Measurements from ENCODE around the gene TRIM25.

TRIM25 gene

DNA sequence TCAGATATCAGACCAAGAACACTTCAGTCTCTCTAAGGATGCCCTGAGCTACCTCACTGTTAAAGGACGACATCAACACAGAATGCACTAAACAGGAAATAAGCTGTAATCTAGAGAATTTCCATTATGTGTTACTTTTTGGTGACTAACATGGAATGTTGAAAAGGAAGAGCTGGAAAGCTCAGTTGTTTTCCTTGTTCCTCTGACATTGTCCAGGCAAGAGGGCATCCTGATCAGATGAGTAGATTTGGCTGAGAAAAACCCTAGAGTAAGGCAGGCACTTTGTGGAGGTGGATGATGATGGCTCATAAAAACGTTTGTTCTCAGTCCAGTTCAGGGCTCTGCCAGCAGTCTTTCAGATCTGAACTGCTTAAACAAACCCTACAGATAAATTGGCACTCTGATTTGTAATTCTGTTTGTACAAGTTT lies 45.9 kb downstream of the TRIM25 start:
- no peak for DNase-seq (ENCODE audit: low spot score)

DNA sequence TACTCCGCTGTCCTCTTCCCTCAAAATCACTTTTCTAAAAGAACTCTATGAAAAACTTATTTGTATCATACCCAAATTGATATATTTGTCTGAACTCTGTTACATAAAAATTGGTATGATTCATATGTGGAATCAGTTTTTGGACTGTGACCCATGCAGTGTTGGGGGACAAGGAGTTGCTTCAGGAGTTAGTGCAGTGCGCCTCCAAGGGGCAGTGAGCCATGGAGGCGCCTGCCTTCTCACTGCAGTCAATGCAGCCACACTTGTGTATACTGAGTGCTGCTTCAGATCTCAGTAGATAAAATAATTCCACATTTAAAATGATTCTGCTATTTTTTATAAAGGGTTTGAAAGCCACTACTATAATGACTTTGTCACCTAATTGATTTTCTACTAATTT lies 47.4 kb downstream of the TRIM25 start:
- no peak for DNase-seq (ENCODE audit: low spot score)

DNA sequence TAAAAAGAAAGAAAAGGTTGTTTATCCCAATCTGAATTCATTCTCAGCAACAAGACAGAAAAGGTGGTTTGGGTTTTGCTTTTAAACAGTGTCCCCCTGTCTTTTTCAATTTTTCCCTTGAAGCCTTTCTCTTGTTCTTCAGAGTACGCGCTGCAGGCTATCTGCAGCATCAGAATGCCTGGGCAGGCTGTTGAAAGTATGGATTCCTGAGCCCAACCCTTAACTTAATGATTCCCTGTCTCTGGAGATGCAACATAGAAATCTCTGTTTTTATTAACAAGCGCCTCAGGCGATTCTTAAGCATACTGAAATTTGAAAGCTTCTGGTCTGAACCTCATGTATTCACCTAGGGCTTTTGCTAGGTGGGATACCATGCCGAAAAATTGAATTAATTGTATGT lies 47.8 kb downstream of the TRIM25 start:
- no peak for DNase-seq (ENCODE audit: low spot score)

DNA sequence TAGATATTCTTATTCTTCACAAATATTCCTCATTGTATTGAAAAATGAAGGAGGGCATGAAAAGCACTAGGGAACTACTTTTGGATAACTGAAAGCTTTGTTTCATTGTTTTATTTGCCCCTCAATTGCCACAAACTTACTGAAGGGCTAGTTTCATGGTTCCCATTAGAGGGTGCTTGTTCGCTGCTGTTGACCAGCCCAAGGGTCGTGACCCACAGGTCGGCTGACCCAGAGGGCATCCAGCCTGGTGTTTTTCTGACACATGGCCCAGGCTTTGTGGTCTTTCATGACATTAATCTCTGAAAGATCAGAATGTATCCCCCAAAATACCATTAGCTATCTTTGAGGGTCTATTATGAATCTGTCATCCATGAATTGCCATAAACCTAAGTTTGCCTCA lies 49.9 kb downstream of the TRIM25 start:
- no peak for DNase-seq (ENCODE audit: low spot score)

DNA sequence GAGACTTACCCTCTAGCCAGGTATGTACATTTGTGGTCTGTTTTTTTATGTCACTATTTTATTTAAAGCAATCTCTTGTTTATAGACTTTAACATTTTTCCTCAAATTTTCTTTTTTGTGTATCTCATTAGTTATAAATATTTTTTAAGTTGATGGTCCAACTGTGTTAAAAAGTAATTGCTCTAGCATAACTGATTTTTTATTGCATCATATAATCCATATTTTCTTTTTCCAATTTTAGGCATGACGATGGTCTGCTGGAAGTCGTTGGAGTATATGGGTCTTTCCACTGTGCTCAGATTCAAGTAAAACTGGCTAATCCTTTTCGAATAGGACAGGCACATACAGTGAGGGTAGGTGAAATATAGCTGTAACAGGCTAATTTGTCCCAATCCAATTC lies 52.0 kb downstream of the TRIM25 start:
- DNase-seq (ENCODE audit: low spot score): no peak

DNA sequence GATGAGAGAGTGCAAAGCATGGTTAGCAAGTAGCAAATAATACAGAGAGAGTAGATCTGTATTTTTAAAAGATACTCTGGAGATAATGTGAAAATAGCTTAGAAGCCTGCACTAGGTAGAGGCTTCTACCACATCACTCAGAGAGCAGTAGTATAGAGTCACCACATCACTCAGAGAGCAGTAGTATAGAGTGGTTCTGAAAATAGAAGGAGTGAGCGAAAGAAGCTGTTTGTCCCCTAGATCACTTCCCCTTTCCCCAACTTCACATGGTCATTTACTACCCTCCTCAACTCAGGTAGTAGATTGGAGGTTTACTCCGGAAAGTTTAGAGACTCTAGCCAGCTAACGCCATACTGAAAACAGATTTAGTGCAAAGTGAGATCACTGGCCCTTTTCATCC lies 62.8 kb downstream of the TRIM25 start:
- DNase-seq (ENCODE audit: low spot score): no peak

DNA sequence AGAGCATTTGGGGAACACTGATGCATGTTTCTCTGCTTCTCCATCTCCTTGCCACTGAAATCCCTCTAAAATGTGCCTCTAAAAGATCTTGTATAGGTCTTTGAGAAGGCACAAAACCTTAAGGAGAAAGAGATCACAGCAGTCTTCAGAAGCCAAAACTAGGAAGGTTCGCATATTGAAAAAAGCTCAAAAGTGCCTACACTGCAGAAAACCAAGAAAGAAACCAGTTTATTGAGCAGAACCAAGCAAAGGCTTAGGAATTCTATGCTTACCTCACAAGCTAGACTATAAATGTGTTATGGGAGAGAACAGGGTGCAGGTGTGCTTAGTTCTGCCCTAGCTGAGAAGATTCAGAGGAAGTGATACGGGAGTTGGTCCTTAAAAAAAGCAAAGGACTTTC lies 63.3 kb downstream of the TRIM25 start:
- DNase-seq (ENCODE audit: low spot score): no peak

DNA sequence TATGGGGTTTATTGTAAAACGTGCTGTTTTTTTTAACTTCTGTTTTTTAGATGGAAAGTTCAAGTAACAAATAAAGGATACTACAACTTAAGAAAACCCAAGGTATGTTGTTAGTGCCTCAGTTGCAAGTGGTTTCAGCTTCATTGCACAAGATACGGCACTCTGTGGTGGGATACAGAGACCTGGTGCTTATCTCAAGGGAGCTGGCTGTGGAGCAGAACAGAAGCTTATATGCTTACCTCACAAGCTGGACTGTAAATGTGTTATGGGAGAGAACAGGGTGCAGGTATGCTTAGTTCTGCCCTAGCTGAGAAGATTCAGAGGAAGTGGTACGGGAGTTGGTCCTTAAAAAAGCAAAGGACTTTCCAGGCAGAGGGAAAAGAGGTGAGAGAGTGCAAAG lies 64.7 kb downstream of the TRIM25 start:
- DNase-seq (ENCODE audit: low spot score): no peak

DNA sequence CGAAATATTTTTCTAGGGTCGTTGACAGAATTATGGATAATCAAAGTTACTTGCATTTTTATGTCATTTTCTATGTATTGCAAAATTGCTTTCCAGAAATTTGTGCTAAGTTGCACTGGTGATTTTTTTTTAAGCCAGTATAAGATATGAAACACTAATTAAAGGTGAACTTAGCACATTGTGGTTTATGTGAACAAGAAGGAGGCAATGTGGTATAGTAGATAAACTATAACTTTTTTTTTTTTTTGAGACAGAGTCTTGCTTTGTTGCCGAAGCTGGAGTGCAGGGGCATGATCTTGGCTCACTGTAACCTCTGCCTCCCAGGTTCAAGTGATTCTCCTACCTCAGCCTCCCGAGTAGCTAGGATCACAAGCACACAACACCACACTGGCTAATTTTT lies 66.7 kb downstream of the TRIM25 start:
- DNase-seq (ENCODE audit: low spot score): no peak

DNA sequence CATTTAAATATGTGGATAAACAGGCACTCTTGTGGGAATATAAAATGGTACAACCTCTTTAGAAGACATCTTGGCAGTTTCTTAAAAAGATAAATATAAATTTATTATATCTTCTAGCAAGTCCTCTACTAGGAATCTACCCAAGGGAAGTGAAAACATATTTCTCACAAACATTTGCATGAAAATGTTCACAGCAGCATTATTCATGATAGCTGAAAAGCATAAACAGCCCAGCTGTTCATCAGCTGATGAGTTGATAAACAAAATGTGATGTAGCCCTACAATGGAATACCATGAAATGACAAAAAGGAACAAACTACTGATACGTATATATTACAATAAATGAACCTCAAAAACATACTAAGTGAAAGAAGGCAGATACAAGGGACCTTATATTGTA lies 67.9 kb downstream of the TRIM25 start:
- DNase-seq (ENCODE audit: low spot score): no peak

DNA sequence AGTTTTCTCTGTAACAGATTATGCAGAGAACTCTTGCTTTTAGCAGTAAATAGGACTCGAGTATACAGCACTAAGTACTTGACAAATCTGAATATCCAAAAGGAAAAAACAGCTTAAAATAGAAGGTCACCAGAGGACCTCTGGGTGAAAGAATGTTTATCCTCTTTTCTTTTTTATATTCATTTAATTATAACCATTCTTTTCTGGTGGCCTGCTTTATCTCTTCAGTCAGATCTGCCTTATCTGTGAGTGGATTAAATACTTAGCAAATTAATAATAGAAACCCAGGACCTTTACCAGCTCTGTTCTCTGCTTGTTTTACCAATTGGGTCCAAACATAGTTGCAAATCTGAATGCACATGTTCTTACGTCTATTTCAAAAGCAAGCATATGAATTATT lies 71.3 kb downstream of the TRIM25 start:
- DNase-seq (ENCODE audit: low spot score): no peak

DNA sequence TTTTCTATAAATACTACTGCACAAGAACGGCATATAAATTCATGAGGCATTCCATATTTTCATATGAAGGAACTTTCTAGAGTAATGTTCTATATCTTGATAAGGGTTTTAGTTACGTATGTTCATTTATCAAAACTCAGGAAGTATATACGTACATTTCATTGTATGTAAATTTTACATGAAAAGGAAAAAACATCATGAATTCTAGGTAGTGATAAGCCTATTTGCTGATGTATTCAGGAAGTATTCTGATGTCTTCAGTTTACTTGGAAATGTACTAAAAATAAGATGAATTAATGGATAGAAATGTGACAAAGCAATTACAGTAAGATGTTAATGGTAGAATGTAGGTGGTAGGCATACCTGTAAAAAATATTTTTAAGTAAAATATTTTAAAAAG lies 75.2 kb downstream of the TRIM25 start:
- DNase-seq (ENCODE audit: low spot score): no peak
